H1 (cell line): Measurements from ENCODE around the gene P3R3URF. TPM values are rescaled to one million over a fixed set of nuclear protein-coding genes. Genes with fewer than 3 reads are reported as not detected.

Experiments used
- CTCF ChIA-PET: fragments of 300-600 bp; sonication (Branson Sonifier 250); formaldehyde crosslinking; loops from one replicate; lab custom pipeline; 2021; ENCODE audit not compliant: partially characterized antibody; lab: Charles Lee
- POLR2A ChIA-PET: fragments of 300-600 bp; sonication (Branson Sonifier 250); formaldehyde crosslinking; loops from one replicate; lab custom pipeline; 2021; ENCODE audit warnings: inconsistent platforms; ENCODE audit not compliant: partially characterized antibody; lab: Charles Lee
- DNase-seq, 2 experiments: peaks; one replicate each; pipeline versions ENCODE4 v3.0.0 to v3.0.0-alpha.2; 2010 to 2022; ENCODE audit warnings: low spot score in 2 of 2, low read depth in 1 of 2, mixed read lengths in 1 of 2
- FAIRE-seq: peaks from 2 replicates; lab custom pipeline; 2011; peaks lifted over from hg19 to GRCh38; lab: Jason Lieb, UNC
- H2AFZ ChIP-seq: 2 replicates; pipeline ENCODE4 v1.8.1; 2012; ENCODE audit warnings: low read length, inconsistent platforms
- H2AK5ac ChIP-seq: 2 replicates; pipeline ENCODE4 v1.6.1; 2013; ENCODE audit warnings: low read depth, low read length
- H2BK120ac ChIP-seq: replicated peaks from 2 replicates; pipeline ENCODE3; 2013; ENCODE audit warnings: low read depth, low read length, inconsistent platforms
- H2BK12ac ChIP-seq: 2 replicates; pipeline ENCODE4 v1.6.1; 2013; ENCODE audit warnings: low read depth, low read length
- H2BK15ac ChIP-seq: 2 replicates; pipeline ENCODE4 v1.6.1; 2013; ENCODE audit warnings: low read length
- H2BK20ac ChIP-seq: 2 replicates; pipeline ENCODE4 v1.6.1; 2013; ENCODE audit warnings: low read length
- H2BK5ac ChIP-seq: 2 replicates; pipeline ENCODE4 v1.6.1; 2013; ENCODE audit warnings: low read depth, low read length
- H3K14ac ChIP-seq: 2 replicates; pipeline ENCODE4 v1.6.1; 2013; ENCODE audit warnings: inconsistent platforms; ENCODE audit not compliant: insufficient read length
- H3K18ac ChIP-seq: 2 replicates; pipeline ENCODE4 v1.6.1; 2013; ENCODE audit warnings: low read length; ENCODE audit errors: extremely low read depth
- H3K23ac ChIP-seq: 2 replicates; pipeline ENCODE4 v1.6.1; 2013; ENCODE audit warnings: inconsistent platforms; ENCODE audit not compliant: insufficient read length
- H3K23me2 ChIP-seq: 2 replicates; pipeline ENCODE4 v1.6.1; 2013; ENCODE audit warnings: low read depth, low read length
- H3K27ac ChIP-seq: 2 replicates; pipeline ENCODE4 v1.6.1; 2011; ENCODE audit warnings: low read depth, low read length, inconsistent platforms
- H3K27me3 ChIP-seq, 4 experiments: replicated peaks in 1 of 4; 1 replicate in 1 of 4; 2 replicates in 3 of 4; pipeline versions ENCODE4 v1.6.1 to v1.8.1; 2011 to 2013; ENCODE audit warnings: low read length in 3 of 4, mild to moderate bottlenecking in 3 of 4, inconsistent platforms in 2 of 4, mixed read lengths in 2 of 4, moderate library complexity in 1 of 4; ENCODE audit not compliant: control insufficient read depth in 3 of 4, insufficient read depth in 3 of 4; ENCODE audit errors: extremely low read depth in 1 of 4
- H3K36me3 ChIP-seq, 4 experiments: 2 replicates each; pipeline versions ENCODE4 v1.6.1 to v1.8.1; 2011 to 2013; ENCODE audit warnings: mild to moderate bottlenecking in 4 of 4, low read length in 3 of 4, moderate library complexity in 2 of 4, control low read depth in 1 of 4, inconsistent platforms in 1 of 4; ENCODE audit not compliant: insufficient read depth in 4 of 4, control insufficient read depth in 2 of 4
- H3K4ac ChIP-seq: replicated peaks from 2 replicates; pipeline ENCODE3; 2013; ENCODE audit warnings: low read length, low read depth, mixed read lengths, inconsistent platforms; ENCODE audit not compliant: insufficient read length
- H3K4me1 ChIP-seq, 4 experiments: replicated peaks in 1 of 4; 1 replicate in 1 of 4; 2 replicates in 3 of 4; pipeline versions ENCODE4 v1.6.1 to v1.8.1; 2011 to 2013; ENCODE audit warnings: low read length in 3 of 4, inconsistent platforms in 2 of 4, mixed read lengths in 1 of 4; ENCODE audit not compliant: insufficient read depth in 4 of 4, control insufficient read depth in 3 of 4
- H3K4me2 ChIP-seq, 2 experiments: 2 replicates each; pipeline versions ENCODE4 v1.6.1 to v1.8.1; 2011 to 2013; ENCODE audit warnings: low read depth in 2 of 2, low read length in 2 of 2, control low read depth in 1 of 2, inconsistent platforms in 1 of 2, mild to moderate bottlenecking in 1 of 2; ENCODE audit not compliant: insufficient read depth in 1 of 2
- H3K4me3 ChIP-seq, 4 experiments: fragments of 200-600, 300-600 bp in 1 of 4; sonication (generic), shearing (Covaris generic), sonication (Bioruptor Twin) in 1 of 4; 2 replicates each; pipeline versions ENCODE4 v1.5.1 to v1.8.1; 2011 to 2016; ENCODE audit warnings: low read length in 4 of 4, low read depth in 3 of 4, control low read depth in 2 of 4, inconsistent platforms in 2 of 4, mild to moderate bottlenecking in 2 of 4, mixed read lengths in 1 of 4, moderate library complexity in 1 of 4; ENCODE audit not compliant: insufficient read depth in 2 of 4; ENCODE audit errors: extremely low read depth in 1 of 4
- H3K56ac ChIP-seq: replicated peaks from 2 replicates; pipeline ENCODE3; 2013; ENCODE audit warnings: low read depth, mild to moderate bottlenecking, mixed read lengths, low read length, inconsistent platforms; ENCODE audit not compliant: insufficient read length
- H3K79me1 ChIP-seq: 2 replicates; pipeline ENCODE4 v1.6.1; 2013; ENCODE audit warnings: low read depth, low read length, control low read depth
- H3K79me2 ChIP-seq, 2 experiments: 2 replicates each; pipeline versions ENCODE4 v1.6.1 to v1.8.1; 2012 to 2013; ENCODE audit warnings: low read length in 2 of 2, mild to moderate bottlenecking in 2 of 2, inconsistent platforms in 1 of 2; ENCODE audit not compliant: insufficient read depth in 2 of 2, control insufficient read depth in 1 of 2
- H3K9ac ChIP-seq, 4 experiments: replicated peaks in 1 of 4; 1 replicate in 1 of 4; 2 replicates in 3 of 4; pipeline versions ENCODE4 v1.6.1 to v1.8.1; 2011 to 2013; ENCODE audit warnings: low read depth in 3 of 4, low read length in 3 of 4, control low read depth in 2 of 4, mild to moderate bottlenecking in 2 of 4, moderate library complexity in 2 of 4, inconsistent platforms in 1 of 4; ENCODE audit errors: extremely low read depth in 1 of 4
- H3K9me3 ChIP-seq, 2 experiments: 2 replicates each; pipeline versions ENCODE4 v1.6.1 to v1.8.1; 2012 to 2013; ENCODE audit warnings: mild to moderate bottlenecking in 2 of 2, moderate library complexity in 2 of 2, control low read depth in 1 of 2, inconsistent platforms in 1 of 2, low read depth in 1 of 2, low read length in 1 of 2, mixed read lengths in 1 of 2; ENCODE audit not compliant: insufficient read depth in 2 of 2
- H4K20me1 ChIP-seq, 2 experiments: replicated peaks in 1 of 2; 2 replicates each; pipeline versions ENCODE3 to v1.8.1; 2011 to 2013; ENCODE audit warnings: inconsistent platforms in 2 of 2, low read length in 2 of 2, mild to moderate bottlenecking in 1 of 2; ENCODE audit not compliant: insufficient read depth in 2 of 2, control insufficient read depth in 1 of 2
- H4K5ac ChIP-seq: 2 replicates; pipeline ENCODE4 v1.6.1; 2013; ENCODE audit warnings: low read length, low read depth, mixed read lengths, inconsistent platforms; ENCODE audit not compliant: insufficient read length
- H4K8ac ChIP-seq: 2 replicates; pipeline ENCODE4 v1.8.0; 2013; ENCODE audit warnings: mild to moderate bottlenecking, moderate library complexity, low read length, inconsistent platforms; ENCODE audit not compliant: insufficient read depth; ENCODE audit errors: extremely low read depth
- H4K91ac ChIP-seq: replicated peaks from 2 replicates; pipeline ENCODE3; 2013; ENCODE audit warnings: low read length, mixed read lengths, inconsistent platforms; ENCODE audit not compliant: insufficient read length
- E2F6 ChIP-seq: IDR thresholded peaks from 2 replicates; pipeline ENCODE4 v1.6.1; 2012; ENCODE audit warnings: inconsistent platforms
- NANOG ChIP-seq: IDR thresholded peaks from 2 replicates; pipeline ENCODE4 v1.6.1; 2011; ENCODE audit warnings: low read length, low read depth, mild to moderate bottlenecking, inconsistent platforms; ENCODE audit not compliant: insufficient read depth, poor library complexity, severe bottlenecking
- POLR2A ChIP-seq, 2 experiments: IDR thresholded peaks; 1 replicate in 1 of 2; 2 replicates in 1 of 2; pipeline ENCODE4 v1.6.1; 2011; ENCODE audit warnings: low read depth in 2 of 2, low read length in 2 of 2, mild to moderate bottlenecking in 2 of 2; ENCODE audit errors: control extremely low read depth in 1 of 2
- SP4 ChIP-seq: IDR thresholded peaks from 2 replicates; pipeline ENCODE4 v1.6.1; 2012; ENCODE audit warnings: low read length, inconsistent platforms
- WGBS, 2 experiments: shearing (Covaris generic) in 1 of 2; methylation state at CpG; one replicate each; pipeline versions ENCODE4 v1.1.6 to v1.1.7; 2013 to 2015; ENCODE audit warnings: low lambda C conversion rate in 2 of 2, mixed read lengths in 2 of 2, inconsistent platforms in 1 of 2, low coverage in 1 of 2, missing lambda C conversion rate in 1 of 2; ENCODE audit not compliant: insufficient replicate concordance in 2 of 2, insufficient coverage in 1 of 2, insufficient read length in 1 of 2; ENCODE audit errors: extremely low coverage in 1 of 2, missing lambda C conversion rate in 1 of 2; 5-methylcytosine and 5-hydroxymethylcytosine counted together
- polyA plus RNA-seq, 7 experiments: library from polyadenylated mRNA; depleted of rRNA in 3 of 7; stranded (reverse) in 5 of 7; unstranded in 2 of 7; fragments of >200 nt in 5 of 7; fragments of 200-250 nt in 2 of 7; gene quantifications; 1 replicate in 5 of 7; 2 replicates in 1 of 7; 4 replicates in 1 of 7; pipeline versions ENCODE4 v1.2.1 to v1.2.3, GENCODE V29; 2011 to 2013; ENCODE audit warnings: missing spikeins in 2 of 7, mixed read lengths in 2 of 7
- total RNA-seq: library from RNA; stranded (reverse); fragmentation: NEBNext Ultra II Directional; extraction: Animal tissue kit (Norgen Biotek cat#: 25700); gene quantifications from 2 replicates; pipeline ENCODE4 v1.2.1, GENCODE V29; 2021

Gene P3R3URF
- total and polyA plus RNA-seq, 2 of the 8 experiments (the other 6 are each of a cell fraction or from before 2014, with no cell fraction given): not detected

- no peak overlapping the region for H2AK5ac ChIP-seq
- no peaks in the 10 kb centered on the region for H3K4me1 ChIP-seq
- H4K5ac ChIP-seq: no peak overlapping the region
- H4K91ac ChIP-seq: no peak overlapping the region
- H4K8ac ChIP-seq: no peak overlapping the region
- no peaks in the 10 kb centered on the region for H3K79me1 ChIP-seq
- no peak overlapping the region for H2BK20ac ChIP-seq
- H3K56ac ChIP-seq: no peak overlapping the region
- TF ChIP-seq SP4 (no peak), NANOG (no peak), E2F6 (no peak), POLR2A (IDR thresholded peaks at IDR 0.05; ENCODE audit: control extremely low read depth in 1 of 2, low read depth in 2 of 2, low read length in 2 of 2) (no peak)
- TF ChIP-seq, all 59 proteins: peak for 0
- Histone ChIP-seq H3K14ac (no peak overlapping the region), H3K4me2 (no peak overlapping the region), H3K79me2 (no peaks in the 10 kb centered on the region), H3K4ac (no peak overlapping the region), H3K4me3 (no peak overlapping the region), H2BK15ac (no peak overlapping the region), H3K18ac (no peak overlapping the region), H2BK12ac (no peak overlapping the region), H3K36me3 (peaks cover 0 to 1% (median 0%) of the 10 kb centered on the region in 4 experiments; a peak in 4 of 8 replicates), H4K20me1 (peaks cover 0 to 3% of the 10 kb centered on the region in 2 experiments), H2AFZ (no peak overlapping the region), H3K23ac (no peak overlapping the region), H3K23me2 (no peaks in the 10 kb centered on the region), H3K27me3 (no peaks in the 10 kb centered on the region; a peak in 1 of 7 replicates), H3K9me3 (no peaks in the 10 kb centered on the region), H2BK120ac (no peak overlapping the region), H2BK5ac (no peak overlapping the region), H3K9ac (no peak overlapping the region), H3K27ac (no peak overlapping the region)
- POLR2A ChIA-PET: interaction anchor here (1.4 to 1.9 kb wide), 2 partner anchors 14 to 36 kb away, joined by 3 to 4 read pairs; no protein-coding TSS in a partner anchor
- WGBS, 2 experiments: 83% methylated on average over 2 of the region's 2 CpGs; no CpG with 5 or more reads in 1 of the 2 experiments
- FAIRE-seq: no peak
- no peak for DNase-seq
- CTCF ChIA-PET: no interaction called here
Measured at GRCh38 chr1:46186076-46186475, 9.8 kb upstream of the P3R3URF start.
